OCI-LY3 (cell line): ENCODE measurements around the gene PLLP.
"Not testable (repeated sequence)": the region's sequence is repeated elsewhere in the genome, so short reads cannot be mapped to it uniquely, and the experiment has no call there.

Experiments used
- H2AFZ ChIP-seq: fragments of 200-600, 300-600 bp; shearing (Covaris generic); 2 replicates; pipeline ENCODE4 v1.6.0; 2014; ENCODE audit warnings: antibody characterized with exemption, low read depth, low read length
- H3K27ac ChIP-seq: fragments of 200-600, 300-600 bp; sonication (generic); 2 replicates; pipeline ENCODE4 v1.5.1; 2014; ENCODE audit warnings: mild to moderate bottlenecking, low read length, moderate library complexity, mixed read lengths
- H3K27me3 ChIP-seq: fragments of 200-600, 300-600 bp; sonication (generic); 2 replicates; pipeline ENCODE4 v1.6.1; 2014; ENCODE audit warnings: low read depth, low read length, mixed read lengths
- H3K36me3 ChIP-seq: fragments of 200-600, 300-600 bp; sonication (generic); replicated peaks from 2 replicates; pipeline ENCODE3; 2014; ENCODE audit warnings: low read depth, low read length, mixed read lengths
- H3K4me1 ChIP-seq: fragments of 300-600, 200-600 bp; sonication (generic); 2 replicates; pipeline ENCODE4 v1.6.1; 2014; ENCODE audit warnings: low read length, mixed read lengths
- H3K4me2 ChIP-seq: fragments of 200-600, 300-600 bp; sonication (generic); 2 replicates; pipeline ENCODE4 v1.6.1; 2014; ENCODE audit warnings: low read length, mixed read lengths
- H3K4me3 ChIP-seq: fragments of 300-600, 200-600 bp; sonication (generic); 2 replicates; pipeline ENCODE4 v1.5.1; 2014; ENCODE audit warnings: antibody characterized with exemption, mild to moderate bottlenecking, low read length, moderate library complexity
- H3K79me2 ChIP-seq: fragments of 300-600, 200-600 bp; shearing (Covaris generic); 2 replicates; pipeline ENCODE4 v1.6.1; 2014; ENCODE audit warnings: mild to moderate bottlenecking, low read length, mixed read lengths
- H3K9ac ChIP-seq: fragments of 300-600, 200-600 bp; shearing (Covaris generic); 2 replicates; pipeline ENCODE4 v1.6.0; 2014; ENCODE audit warnings: mild to moderate bottlenecking, low read length, moderate library complexity
- H3K9me3 ChIP-seq: fragments of 200-600, 300-600 bp; shearing (Covaris generic); 2 replicates; pipeline ENCODE4 v1.6.1; 2014; ENCODE audit warnings: low read length, mixed read lengths; ENCODE audit not compliant: insufficient read depth
- H4K20me1 ChIP-seq: fragments of 200-600, 300-600 bp; sonication (generic); 2 replicates; pipeline ENCODE4 v1.6.1; 2016; ENCODE audit warnings: low read length, mixed read lengths; ENCODE audit not compliant: insufficient read depth
- CTCF ChIP-seq: fragments of 200-600, 300-600 bp; sonication (generic); IDR thresholded peaks from 2 replicates; pipeline ENCODE4 v1.5.1; 2014; ENCODE audit warnings: antibody characterized with exemption, low read length, low read depth
- EZH2phosphoT487 ChIP-seq: fragments of 200-600 bp; shearing (Covaris generic); IDR thresholded peaks from 2 replicates; pipeline ENCODE4 v1.6.1; 2018; ENCODE audit warnings: antibody characterized with exemption, mixed run types, low read depth

The PLLP gene

GRCh38 chr16:57268804-57269800, 15.4 kb downstream of the PLLP start:
- Histone ChIP-seq H3K36me3 (no peaks in the 10 kb centered on the region), H3K4me3 (no peak overlapping the region), H3K27me3 (no peaks in the 10 kb centered on the region), H3K4me2 (no peak overlapping the region), H3K79me2 (no peaks in the 10 kb centered on the region), H3K27ac (no peak overlapping the region), H3K9ac (no peak overlapping the region), H2AFZ (peak overlapping the region; percentile 52), H3K4me1 (peaks cover 7% of the 10 kb centered on the region), H3K9me3 (no peaks in the 10 kb centered on the region), H4K20me1 (no peaks in the 10 kb centered on the region)
- TF ChIP-seq CTCF (no peak), EZH2phosphoT487 (no peak)

GRCh38 chr16:57267343-57267742, 17.1 kb downstream of the PLLP start:
- H3K27me3 ChIP-seq, H3K4me1 ChIP-seq, H3K9ac ChIP-seq, H3K36me3 ChIP-seq, H3K4me2 ChIP-seq, H3K4me3 ChIP-seq, H3K27ac ChIP-seq, H3K9me3 ChIP-seq, H2AFZ ChIP-seq, H3K79me2 ChIP-seq, H4K20me1 ChIP-seq: not testable (repeated sequence)

GRCh38 chr16:57266531-57267260, 17.8 kb downstream of the PLLP start:
- Histone ChIP-seq H4K20me1 (no peaks in the 10 kb centered on the region), H3K36me3 (no peaks in the 10 kb centered on the region), H3K4me2 (no peak overlapping the region), H3K4me3 (no peak overlapping the region), H3K27me3 (no peaks in the 10 kb centered on the region), H3K9me3 (no peaks in the 10 kb centered on the region), H3K79me2 (no peaks in the 10 kb centered on the region), H3K9ac (no peak overlapping the region), H3K27ac (no peak overlapping the region), H2AFZ (no peak overlapping the region), H3K4me1 (peaks cover 7% of the 10 kb centered on the region)
- TF ChIP-seq EZH2phosphoT487, result no peak
- TF ChIP-seq CTCF, result no peak

- Histone ChIP-seq H3K9me3 (no peaks in the 10 kb centered on the region), H3K36me3 (no peaks in the 10 kb centered on the region), H3K4me1 (peaks cover 7% of the 10 kb centered on the region), H2AFZ (no peak overlapping the region), H3K27ac (no peak overlapping the region), H3K9ac (no peak overlapping the region), H3K27me3 (no peaks in the 10 kb centered on the region), H3K4me2 (no peak overlapping the region), H3K79me2 (no peaks in the 10 kb centered on the region), H4K20me1 (no peaks in the 10 kb centered on the region), H3K4me3 (no peak overlapping the region)
- TF ChIP-seq EZH2phosphoT487, result no peak
Measured at GRCh38 chr16:57265850-57266530, 18.5 kb downstream of the PLLP start.
